K562 (cell line): ENCODE results near the gene EGF. TPM values are rescaled to one million over a fixed set of nuclear protein-coding genes. Genes with fewer than 3 reads are reported as not detected.
A peak's percentile ranks its signal among the peaks of the same experiment; 100 is the strongest.

Experiments used
- GABPA ChIP-seq: fragments of 200-800 bp; sonication (Bioruptor generic); conservative IDR thresholded peaks from 2 replicates; pipeline ENCODE4 v1.6.1; 2016; ENCODE audit warnings: low read depth, missing genetic modification characterization, missing compliant biosample characterization
- GTF2E2 ChIP-seq: fragments of 200-800 bp; sonication (Bioruptor generic); IDR thresholded peaks from 2 replicates; pipeline ENCODE4 v1.6.1; 2016; ENCODE audit warnings: missing genetic modification characterization, missing compliant biosample characterization
- HSF4 ChIP-seq: fragments of 250-450 bp; sonication (Bioruptor Pico); IDR thresholded peaks from 2 replicates; pipeline ENCODE4 v2.1.2; 2022; ENCODE audit warnings: mild to moderate bottlenecking, moderate library complexity, borderline replicate concordance
- JUND ChIP-seq, 2 experiments: IDR thresholded peaks; 2 replicates in 1 of 2; 3 replicates in 1 of 2; pipeline ENCODE4 v1.6.1; 2011; ENCODE audit warnings: borderline replicate concordance in 2 of 2, low read depth in 2 of 2, low read length in 2 of 2, improper control_type of control experiment in 1 of 2, missing biosample characterization in 1 of 2, missing genetic modification characterization in 1 of 2, missing genetic modification reagents in 1 of 2
- MECOM ChIP-seq: fragments of 250-450 bp; sonication (Bioruptor Pico); IDR thresholded peaks from 2 replicates; pipeline ENCODE4 v1.8.0; 2022; ENCODE audit warnings: inconsistent platforms
- MYC ChIP-seq, 2 experiments: fragments of 250-450 bp in 1 of 2; sonication (Bioruptor Pico) in 1 of 2; IDR thresholded peaks; 2 replicates each; pipeline versions ENCODE4 v1.5.1 to v1.6.1; 2012 to 2021; ENCODE audit warnings: low read depth in 2 of 2, borderline replicate concordance in 1 of 2, improper control_type of control experiment in 1 of 2, low read length in 1 of 2, mild to moderate bottlenecking in 1 of 2, moderate library complexity in 1 of 2
- NCOR1 ChIP-seq: fragments of 450-650 bp; IDR thresholded peaks from 2 replicates; pipeline ENCODE4 v1.6.1; 2016; ENCODE audit warnings: mild to moderate bottlenecking, moderate library complexity
- NR2C1 ChIP-seq, 2 experiments: fragments of 450-650 bp; IDR thresholded peaks; 2 replicates each; pipeline ENCODE4 v1.6.1; 2017; ENCODE audit warnings: mild to moderate bottlenecking in 2 of 2, antibody characterized with exemption in 1 of 2, inconsistent platforms in 1 of 2, missing compliant biosample characterization in 1 of 2, missing genetic modification characterization in 1 of 2
- NRF1 ChIP-seq, 2 experiments: fragments of 450-650 bp; IDR thresholded peaks in 1 of 2; conservative IDR thresholded peaks in 1 of 2; 2 replicates each; pipeline ENCODE4 v1.6.1; 2014; ENCODE audit warnings: mild to moderate bottlenecking in 2 of 2
- RBM17 ChIP-seq: fragments of 200-400 bp; formaldehyde crosslinking; IDR thresholded peaks from 2 replicates; pipeline ENCODE4 v1.6.1; 2017; ENCODE audit warnings: low read depth, mild to moderate bottlenecking, low read length, borderline replicate concordance
- RCOR1 ChIP-seq, 2 experiments: IDR thresholded peaks; 2 replicates each; pipeline ENCODE4 v1.6.1; 2012; ENCODE audit warnings: low read depth in 2 of 2, low read length in 2 of 2, borderline replicate concordance in 1 of 2, improper control_type of control experiment in 1 of 2
- SMAD2 ChIP-seq: fragments of 150-350 bp; IDR thresholded peaks from 2 replicates; pipeline ENCODE4 v1.6.1; 2014; ENCODE audit warnings: low read depth, mild to moderate bottlenecking, low read length
- SP1 ChIP-seq: sonication (generic); formaldehyde crosslinking; IDR thresholded peaks from 2 replicates; pipeline ENCODE4 v1.8.1; 2022; ENCODE audit warnings: mild to moderate bottlenecking, missing genetic modification reagents
- TRIM24 ChIP-seq, 2 experiments: fragments of 450-650 bp; IDR thresholded peaks; 2 replicates each; pipeline ENCODE4 v1.6.1; 2016
- ZNF197 ChIP-seq: fragments of 200-800 bp; sonication (Bioruptor generic); IDR thresholded peaks from 2 replicates; pipeline ENCODE4 v1.6.1; 2016; ENCODE audit warnings: low read depth, missing genetic modification characterization, missing compliant biosample characterization
- ZNF239 ChIP-seq: fragments of 250-450 bp; sonication (Bioruptor Pico); IDR thresholded peaks from 2 replicates; pipeline ENCODE4 v1.4.0; 2020; ENCODE audit warnings: mild to moderate bottlenecking
- ZNF583 ChIP-seq: fragments of 250-450 bp; sonication (Bioruptor Pico); IDR thresholded peaks from 2 replicates; pipeline ENCODE4 v1.4.0; 2020
- ZNF584 ChIP-seq: fragments of 200-800 bp; sonication (Bioruptor generic); IDR thresholded peaks from 2 replicates; pipeline ENCODE4 v1.6.1; 2016; ENCODE audit warnings: low read depth, mild to moderate bottlenecking, missing genetic modification characterization, missing compliant biosample characterization
- ZNF644 ChIP-seq: fragments of 200-800 bp; sonication (Bioruptor generic); IDR thresholded peaks from 2 replicates; pipeline ENCODE4 v1.6.1; 2016; ENCODE audit warnings: low read depth, missing genetic modification characterization, missing compliant biosample characterization
- ZNF740 ChIP-seq, 3 experiments: fragments of 200-800 bp in 1 of 3; sonication (Bioruptor generic) in 1 of 3; sonication (generic) in 1 of 3; formaldehyde crosslinking in 1 of 3; IDR thresholded peaks; 2 replicates each; pipeline versions ENCODE4 v1.6.1 to v1.8.0; 2016 to 2022; ENCODE audit warnings: mild to moderate bottlenecking in 2 of 3, missing compliant biosample characterization in 2 of 3, missing genetic modification characterization in 2 of 3, missing genetic modification reagents in 1 of 3
- polyA plus RNA-seq, 8 experiments: library from polyadenylated mRNA; depleted of rRNA in 4 of 8; stranded (reverse) in 5 of 8; unstranded in 3 of 8; fragments of >200 nt; fragmentation: Nextera tagmentation in 2 of 8; fragmentation: Illumina TruSeq in 1 of 8; extraction: Ambion mirVana in 2 of 8; extraction: Trizol in 1 of 8; gene quantifications; 2 replicates each; pipeline versions ENCODE4 v1.2.1 to v1.2.3, GENCODE V29; 2011 to 2014; ENCODE audit warnings: inconsistent platforms in 1 of 8, missing spikeins in 1 of 8
- total RNA-seq, 7 experiments: library from RNA; depleted of rRNA in 6 of 7; stranded (reverse); fragments of >200 nt in 6 of 7; fragmentation: Illumina TruSeq in 2 of 7; extraction: Trizol in 2 of 7; gene quantifications; 2 replicates each; pipeline versions ENCODE4 v1.2.1 to v1.2.3, GENCODE V29; 2011 to 2021; ENCODE audit warnings: low replicate concordance in 1 of 7
- TF ChIP-seq, protein P1 (sequence below): fragments of 450-650 bp; IDR thresholded peaks from 2 replicates; pipeline ENCODE4 v1.6.1; 2016; ENCODE audit warnings: missing biosample characterization, missing genetic modification characterization

EGF gene
- total and polyA plus RNA-seq, 9 of the 15 experiments (the other 6 are each of a cell fraction or from before 2014, with no cell fraction given) = 0.32 to 3.1 (median 1.3) TPM

DNA sequence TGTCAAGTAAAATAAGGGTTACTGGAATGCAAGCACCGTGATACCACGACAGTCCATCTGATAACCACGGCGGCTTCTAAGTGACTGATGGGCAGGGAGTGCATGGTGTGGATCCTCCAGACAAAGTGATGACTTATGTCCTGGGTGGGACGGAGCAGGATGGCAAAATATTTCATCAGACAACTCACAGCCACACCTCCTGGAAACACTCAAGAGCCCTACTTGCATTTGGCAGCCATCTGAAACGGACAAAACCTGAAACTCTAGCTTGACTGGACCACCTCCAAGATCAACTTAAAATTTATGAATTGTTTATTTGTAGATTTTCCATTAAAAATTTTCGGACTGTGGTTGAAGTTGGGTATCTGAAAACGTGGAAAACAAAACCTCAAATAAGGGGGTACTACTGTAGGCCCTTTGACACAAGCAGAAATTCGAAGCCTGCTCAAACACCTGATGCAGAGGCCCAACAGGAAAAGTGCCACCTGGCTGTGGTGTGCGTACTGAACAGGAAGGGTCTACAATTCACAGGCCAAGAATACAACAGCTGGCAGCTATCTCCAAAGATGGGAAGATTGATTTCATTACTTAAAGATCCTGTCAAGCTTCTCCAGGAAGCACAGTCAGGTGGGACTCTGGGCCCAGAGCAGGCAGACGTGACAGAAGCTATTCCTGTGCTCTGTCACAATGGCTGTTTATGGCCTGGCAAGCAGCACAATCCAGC lies 38.7 kb upstream of the EGF start (continued):
- TF ChIP-seq MECOM (peak; percentile 77), TRIM24 (IDR thresholded peaks at IDR 0.05) (peak; percentile 55 to 84; a peak in 2 of 4 replicates), NCOR1 (no peak), ZNF583 (CRISPR knock-in tag) (peak; percentile 8; the same call in 1 of the 2 replicates), GTF2E2 (peak; percentile 37; the same call in 1 of the 2 replicates), SMAD2 (no peak), NR2C1 (IDR thresholded peaks at IDR 0.05) (no peak), NR2C1 (tag; IDR thresholded peaks at IDR 0.05) (0 out of 2 replicates have a peak, but pooled peaks have one; percentile 36), ZNF584 (CRISPR knock-in tag) (peak; percentile 92), HSF4 (CRISPR knock-in tag) (peak; percentile 2; the same call in 1 of the 2 replicates), RCOR1 (IDR thresholded peaks at IDR 0.05; ENCODE audit: borderline replicate concordance in 1 of 2, low read depth in 2 of 2, low read length in 2 of 2) (peak in 1 of 2 experiments; percentile 68; a peak in 1 of 4 replicates), ZNF239 (CRISPR knock-in tag) (peak; percentile 35; the same call in 1 of the 2 replicates), ZNF197 (CRISPR knock-in tag) (peak; percentile 74; the same call in 1 of the 2 replicates), ZNF740 (CRISPR knock-in tag; IDR thresholded peaks at IDR 0.05) (no peak), ZNF740 (tag; IDR thresholded peaks at IDR 0.05) (peak in 1 of 2 experiments; percentile 48; a peak in 1 of 4 replicates), ZNF644 (tag) (peak; percentile 57; the same call in 1 of the 2 replicates), JUND (IDR thresholded peaks at IDR 0.05; ENCODE audit: borderline replicate concordance, low read depth, low read length) (peak; percentile 65), JUND (tag; IDR thresholded peaks at IDR 0.05; ENCODE audit: borderline replicate concordance, low read depth, low read length) (peak; percentile 10; the same call in 1 of the 3 replicates), NRF1 (conservative IDR thresholded peaks at IDR 0.05 in 1 of 2, IDR thresholded peaks at IDR 0.05 in 1 of 2) (peak in 1 of 2 experiments; percentile 29; a peak in 1 of 4 replicates), MYC (IDR thresholded peaks at IDR 0.05; ENCODE audit: low read depth, low read length) (peak; percentile 63), MYC (CRISPR knock-in tag; IDR thresholded peaks at IDR 0.05; ENCODE audit: borderline replicate concordance, low read depth) (no peak), GABPA (peak; percentile 47), RBM17 (no peak), SP1 (no peak)
- TF ChIP-seq, protein P1, sequence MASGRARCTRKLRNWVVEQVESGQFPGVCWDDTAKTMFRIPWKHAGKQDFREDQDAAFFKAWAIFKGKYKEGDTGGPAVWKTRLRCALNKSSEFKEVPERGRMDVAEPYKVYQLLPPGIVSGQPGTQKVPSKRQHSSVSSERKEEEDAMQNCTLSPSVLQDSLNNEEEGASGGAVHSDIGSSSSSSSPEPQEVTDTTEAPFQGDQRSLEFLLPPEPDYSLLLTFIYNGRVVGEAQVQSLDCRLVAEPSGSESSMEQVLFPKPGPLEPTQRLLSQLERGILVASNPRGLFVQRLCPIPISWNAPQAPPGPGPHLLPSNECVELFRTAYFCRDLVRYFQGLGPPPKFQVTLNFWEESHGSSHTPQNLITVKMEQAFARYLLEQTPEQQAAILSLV (tag) = 0 out of 2 replicates have a peak, but pooled peaks have one; percentile 61
